ENCODE results near the gene C11orf58.

Gene C11orf58

GRCh38 chr11:16805938-16806337, 67.5 kb downstream of the C11orf58 start:
- no peak for DNase-seq

GRCh38 chr11:16806791-16807190, 68.3 kb downstream of the C11orf58 start:
- DNase-seq: no peak

- DNase-seq: no peak
These were observed 68.9 kb downstream of the C11orf58 start for GRCh38 chr11:16807306-16807705.

Data from CD4-positive, alpha-beta T cell treated with Interleukin-1 beta for 1 hour (primary cell).